ENCODE data around the gene FUOM. TPM values are rescaled to one million over a fixed set of nuclear protein-coding genes. Genes with fewer than 3 reads are reported as not detected.

Gene FUOM
- total and polyA plus RNA-seq, 7 donors: 3.0 to 9.1 (median 5.4) TPM

DNA sequence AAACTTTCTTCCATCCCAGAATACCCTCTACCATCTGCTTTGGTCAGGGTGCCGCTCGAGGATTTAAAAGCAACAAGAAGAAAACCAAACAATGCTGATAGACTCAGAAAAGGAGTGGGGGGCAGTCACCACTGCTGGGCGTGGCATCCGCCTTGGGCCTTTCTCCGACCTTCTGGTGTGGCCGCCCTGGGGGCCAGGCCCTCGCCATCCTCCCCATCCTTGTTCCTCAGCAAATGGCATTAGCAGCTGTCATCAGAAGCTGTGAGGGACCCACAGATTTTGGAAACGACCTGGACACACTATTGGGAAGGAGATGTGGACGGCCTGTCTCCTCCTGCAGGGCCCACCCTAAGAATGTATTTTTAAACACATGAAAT is 45.1 kb downstream of the FUOM start:
- ATAC-seq (no peak), DNase-seq (no peak)
- Histone ChIP-seq H3K36me3 (ENCODE audit: insufficient read depth in 1 of 2, low read depth in 1 of 2) (peaks cover 0 to 37% of the 10 kb centered on the region in 2 donors), H3K4me1 (peaks cover 7% of the 10 kb centered on the region), H3K4me3 (no peak overlapping the region), H3K27ac (no peak overlapping the region), H3K9me3 (no peaks in the 10 kb centered on the region), H3K27me3 (ENCODE audit: insufficient read depth in 3 of 3, low read length in 2 of 3) (peaks cover 0 to 3% (median 0%) of the 10 kb centered on the region in 3 donors)
- intact Hi-C loops (cut with DNase I): loop anchor here (5.0 to 10.0 kb wide), 2 partner anchors 60 to 478 kb away; partner anchors contain the start of gene ECHS1 (in 1 of the 2)
- 87 to 96% (median 91%) methylated on average over 9 of the region's 9 CpGs for WGBS, 3 donors
- TF ChIP-seq, protein P1, sequence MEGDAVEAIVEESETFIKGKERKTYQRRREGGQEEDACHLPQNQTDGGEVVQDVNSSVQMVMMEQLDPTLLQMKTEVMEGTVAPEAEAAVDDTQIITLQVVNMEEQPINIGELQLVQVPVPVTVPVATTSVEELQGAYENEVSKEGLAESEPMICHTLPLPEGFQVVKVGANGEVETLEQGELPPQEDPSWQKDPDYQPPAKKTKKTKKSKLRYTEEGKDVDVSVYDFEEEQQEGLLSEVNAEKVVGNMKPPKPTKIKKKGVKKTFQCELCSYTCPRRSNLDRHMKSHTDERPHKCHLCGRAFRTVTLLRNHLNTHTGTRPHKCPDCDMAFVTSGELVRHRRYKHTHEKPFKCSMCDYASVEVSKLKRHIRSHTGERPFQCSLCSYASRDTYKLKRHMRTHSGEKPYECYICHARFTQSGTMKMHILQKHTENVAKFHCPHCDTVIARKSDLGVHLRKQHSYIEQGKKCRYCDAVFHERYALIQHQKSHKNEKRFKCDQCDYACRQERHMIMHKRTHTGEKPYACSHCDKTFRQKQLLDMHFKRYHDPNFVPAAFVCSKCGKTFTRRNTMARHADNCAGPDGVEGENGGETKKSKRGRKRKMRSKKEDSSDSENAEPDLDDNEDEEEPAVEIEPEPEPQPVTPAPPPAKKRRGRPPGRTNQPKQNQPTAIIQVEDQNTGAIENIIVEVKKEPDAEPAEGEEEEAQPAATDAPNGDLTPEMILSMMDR (IDR thresholded peaks at IDR 0.05): no peak

DNA sequence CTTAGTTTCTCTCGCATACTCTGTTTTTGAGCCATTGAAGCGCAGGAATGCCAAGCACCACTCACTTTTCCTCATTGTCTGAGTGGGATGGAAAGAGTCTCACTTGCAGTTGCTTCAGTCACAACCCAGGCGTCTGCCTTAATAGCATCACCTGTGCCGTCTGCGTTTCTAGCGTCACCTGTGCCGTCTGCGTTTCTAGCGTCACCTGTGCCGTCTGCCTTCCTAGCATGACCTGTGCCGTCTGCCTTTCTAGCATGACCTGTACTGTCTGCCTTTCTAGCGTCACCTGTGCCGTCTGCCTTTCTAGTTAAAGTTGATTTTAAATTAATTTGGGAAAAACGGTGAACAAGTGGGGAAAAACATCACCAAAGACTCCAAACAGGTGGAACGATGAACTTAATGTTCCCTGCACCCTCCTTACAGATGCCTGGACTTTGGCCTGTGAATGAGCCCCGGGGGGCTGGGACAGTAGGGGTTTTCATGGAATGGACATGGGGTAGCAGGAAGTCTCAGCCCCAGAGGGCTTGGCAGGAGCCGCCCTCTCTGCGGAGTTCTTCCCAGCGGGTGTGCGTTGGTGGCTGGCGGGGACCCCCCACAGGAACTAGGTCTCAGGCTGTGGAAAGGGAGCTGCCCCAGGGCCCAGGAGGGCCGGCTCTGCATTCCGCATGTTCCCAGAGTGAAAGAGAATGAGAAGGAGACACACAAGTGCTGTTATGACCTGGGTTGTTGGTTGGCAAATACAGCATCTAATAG is 45.6 kb downstream of the FUOM start:
- TF ChIP-seq, protein P1 (IDR thresholded peaks at IDR 0.05): no peak
- Histone ChIP-seq H3K27ac (no peak overlapping the region), H3K27me3 (ENCODE audit: insufficient read depth in 3 of 3, low read length in 2 of 3) (peaks cover 0 to 3% (median 0%) of the 10 kb centered on the region in 3 donors), H3K36me3 (ENCODE audit: insufficient read depth in 1 of 2, low read depth in 1 of 2) (peaks cover 0 to 37% of the 10 kb centered on the region in 2 donors), H3K4me1 (peaks cover 12% of the 10 kb centered on the region), H3K4me3 (no peak overlapping the region), H3K9me3 (no peaks in the 10 kb centered on the region)
- 87 to 91% (median 89%) methylated on average over 23 of the region's 23 CpGs for WGBS, 3 donors
- DNase-seq: no peak
- no peak for ATAC-seq
- intact Hi-C loops (cut with DNase I): loop anchor here (5.0 to 10.0 kb wide), 2 partner anchors 60 to 477 kb away; partner anchors contain the start of gene ECHS1 (in 1 of the 2)

DNA sequence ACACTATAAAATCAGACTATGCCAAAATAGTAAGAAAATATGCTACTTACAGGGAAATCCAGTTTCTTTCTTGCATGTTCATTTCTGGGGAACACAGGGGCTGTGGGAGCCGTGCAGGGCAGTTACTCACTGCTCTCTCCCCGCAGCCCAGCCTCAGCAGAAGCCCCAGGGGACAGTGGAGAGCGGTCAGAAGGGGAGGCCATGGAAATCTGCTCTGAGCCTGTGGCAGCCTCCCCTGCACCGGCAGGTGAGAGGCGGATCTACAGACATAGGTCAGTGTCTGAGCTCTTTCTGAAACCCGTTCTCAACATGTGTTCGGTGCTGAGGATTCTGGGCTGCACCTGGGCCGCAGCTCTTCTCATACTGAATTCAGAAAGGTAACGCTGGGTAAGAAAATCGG is 46.2 kb downstream of the FUOM start:
- no peaks in the 10 kb centered on the region for H3K9me3 ChIP-seq
- TF ChIP-seq, protein P1 (IDR thresholded peaks at IDR 0.05): no peak
- H3K27ac ChIP-seq: no peak overlapping the region
- peaks cover 19% of the 10 kb centered on the region for H3K4me1 ChIP-seq
- peaks cover 0 to 37% of the 10 kb centered on the region in 2 donors for H3K36me3 ChIP-seq (ENCODE audit: insufficient read depth in 1 of 2, low read depth in 1 of 2)
- DNase-seq: no peak
- peaks cover 0 to 3% (median 0%) of the 10 kb centered on the region in 3 donors for H3K27me3 ChIP-seq (ENCODE audit: insufficient read depth in 3 of 3, low read length in 2 of 3)
- WGBS, 3 donors: 84 to 88% (median 88%) methylated on average over 10 of the region's 10 CpGs
- no peak for ATAC-seq
- H3K4me3 ChIP-seq: no peak overlapping the region
- intact Hi-C loops (cut with DNase I): loop anchor here (5.0 to 10.0 kb wide), 2 partner anchors 61 to 477 kb away; partner anchors contain the start of gene ECHS1 (in 1 of the 2)

DNA sequence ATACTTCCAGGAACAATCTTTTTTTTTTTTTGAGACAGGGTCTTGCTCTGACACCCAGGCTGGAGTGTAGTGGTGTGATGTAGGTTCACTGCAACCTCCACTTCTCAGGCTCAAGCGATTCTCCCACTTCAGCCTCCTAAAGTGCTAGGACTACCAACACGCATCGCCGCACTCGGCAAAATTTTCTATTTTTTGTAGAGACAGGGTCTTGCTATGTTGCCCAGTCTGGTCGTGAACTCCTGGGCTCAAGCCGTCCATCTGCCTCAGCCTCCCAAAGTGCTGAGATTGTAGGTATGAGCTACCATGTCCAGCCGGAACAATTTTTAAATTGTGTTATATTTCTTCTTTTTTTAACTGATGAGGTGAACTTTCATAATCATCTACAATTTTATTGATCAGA is 47.0 kb downstream of the FUOM start:
- Histone ChIP-seq H3K4me1 (peaks cover 26% of the 10 kb centered on the region), H3K27me3 (ENCODE audit: insufficient read depth in 3 of 3, low read length in 2 of 3) (no peaks in the 10 kb centered on the region), H3K36me3 (ENCODE audit: insufficient read depth in 1 of 2, low read depth in 1 of 2) (peaks cover 0 to 37% of the 10 kb centered on the region in 2 donors), H3K4me3 (no peak overlapping the region), H3K27ac (no peak overlapping the region), H3K9me3 (no peaks in the 10 kb centered on the region)
- TF ChIP-seq, protein P1 (IDR thresholded peaks at IDR 0.05): no peak
- intact Hi-C loops (cut with DNase I): loop anchor here (5.0 to 10.0 kb wide), 2 partner anchors 62 to 476 kb away; partner anchors contain the start of gene ECHS1 (in 1 of the 2)
- no peak for DNase-seq
- 95 to 96% (median 96%) methylated on average over 8 of the region's 8 CpGs for WGBS, 3 donors
- ATAC-seq: no peak
